Prostate gland (tissue), 2 donors: ENCODE results near the gene PTPRM. TPM values are rescaled to one million over a fixed set of nuclear protein-coding genes. Genes with fewer than 3 reads are reported as not detected.

Experiments
- DNase-seq: peaks from one replicate; pipeline ENCODE4 v3.0.0-alpha.2; 2019; ENCODE audit warnings: low spot score
- H3K27ac ChIP-seq, 2 donors: fragments of 200-600 bp; sonication (generic); 2 replicates each; pipeline ENCODE4 v1.5.1; 2017 to 2019
- H3K27me3 ChIP-seq: fragments of 200-600 bp; sonication (generic); replicated peaks from 2 replicates; pipeline ENCODE4 v1.5.1; 2019; ENCODE audit not compliant: insufficient read depth
- H3K36me3 ChIP-seq, 2 donors: fragments of 200-600 bp; sonication (generic); 1 replicate in 1 of 2; 2 replicates in 1 of 2; pipeline versions ENCODE4 v1.5.1 to v1.8.1; 2017 to 2019
- H3K4me1 ChIP-seq: fragments of 200-600 bp; sonication (generic); replicated peaks from 2 replicates; pipeline ENCODE4 v1.5.1; 2019
- H3K4me3 ChIP-seq, 2 donors: fragments of 200-600 bp; sonication (generic); 2 replicates each; pipeline ENCODE4 v1.5.1; 2017 to 2019
- H3K9me3 ChIP-seq: fragments of 200-600 bp; sonication (generic); 2 replicates; pipeline ENCODE4 v1.5.1; 2017
- POLR2A ChIP-seq: fragments of 450-650 bp; IDR thresholded peaks from one replicate; pipeline ENCODE4 v1.6.1; 2016; ENCODE audit warnings: antibody characterized with exemption, mild to moderate bottlenecking
- POLR2AphosphoS5 ChIP-seq: sonication (generic); formaldehyde crosslinking; IDR thresholded peaks from one replicate; pipeline ENCODE4 v1.6.1; 2017; ENCODE audit warnings: antibody characterized with exemption
- WGBS: methylation state at CpG from one replicate; pipeline ENCODE4 v1.1.5; 2018; 5-methylcytosine and 5-hydroxymethylcytosine counted together
- intact Hi-C: fragments of 100-400 bp; cut with DNase I; formaldehyde crosslinking; loops from one replicate; pipeline ENCODE4 v1.14.2; 2022
- total RNA-seq, 2 donors: library from RNA; depleted of rRNA; stranded (reverse); fragments of >200 nt; gene quantifications; one replicate each; pipeline ENCODE4 v1.1.0, GENCODE V29; 2016
- TF ChIP-seq, protein P1 (sequence below), 4 experiments: fragments of 200-600 bp in 2 of 4; fragments of 450-650 bp in 2 of 4; sonication (generic) in 2 of 4; IDR thresholded peaks; 1 replicate in 3 of 4; 2 replicates in 1 of 4; pipeline ENCODE4 v1.5.1; 2016 to 2019; ENCODE audit warnings: antibody characterized with exemption in 4 of 4, mild to moderate bottlenecking in 2 of 4, moderate library complexity in 2 of 4

PTPRM gene
- total RNA-seq, 2 donors from 2014 or later = 32.9 to 92.6 TPM

DNA sequence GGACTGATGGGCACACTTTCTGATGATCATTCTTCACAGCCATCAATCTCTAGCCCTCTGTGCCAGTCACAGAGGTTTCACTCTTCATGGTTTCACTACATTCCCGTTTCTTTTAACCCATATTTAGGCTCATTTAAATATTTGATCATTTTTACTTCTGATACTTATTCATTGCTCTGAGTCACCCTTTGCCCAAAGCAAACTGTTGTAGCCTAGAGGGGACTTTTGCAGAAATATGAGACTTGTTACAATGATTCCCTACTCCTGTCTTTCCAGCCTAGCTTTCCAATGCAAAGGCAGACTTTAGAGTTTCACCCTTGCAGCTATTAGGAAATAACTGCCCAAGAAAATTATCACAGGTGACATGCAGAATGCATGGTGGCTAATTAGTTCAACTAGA, 444.2 kb downstream of the PTPRM start:
- intact Hi-C loops = no loop called here
- Histone ChIP-seq H3K4me1 (no peaks in the 10 kb centered on the region), H3K36me3 (no peaks in the 10 kb centered on the region), H3K27me3 (no peaks in the 10 kb centered on the region), H3K27ac (no peak overlapping the region), H3K9me3 (no peaks in the 10 kb centered on the region), H3K4me3 (no peak overlapping the region)
- DNase-seq = no peak
- TF ChIP-seq POLR2A (no peak), POLR2AphosphoS5 (no peak)
- TF ChIP-seq, protein P1, sequence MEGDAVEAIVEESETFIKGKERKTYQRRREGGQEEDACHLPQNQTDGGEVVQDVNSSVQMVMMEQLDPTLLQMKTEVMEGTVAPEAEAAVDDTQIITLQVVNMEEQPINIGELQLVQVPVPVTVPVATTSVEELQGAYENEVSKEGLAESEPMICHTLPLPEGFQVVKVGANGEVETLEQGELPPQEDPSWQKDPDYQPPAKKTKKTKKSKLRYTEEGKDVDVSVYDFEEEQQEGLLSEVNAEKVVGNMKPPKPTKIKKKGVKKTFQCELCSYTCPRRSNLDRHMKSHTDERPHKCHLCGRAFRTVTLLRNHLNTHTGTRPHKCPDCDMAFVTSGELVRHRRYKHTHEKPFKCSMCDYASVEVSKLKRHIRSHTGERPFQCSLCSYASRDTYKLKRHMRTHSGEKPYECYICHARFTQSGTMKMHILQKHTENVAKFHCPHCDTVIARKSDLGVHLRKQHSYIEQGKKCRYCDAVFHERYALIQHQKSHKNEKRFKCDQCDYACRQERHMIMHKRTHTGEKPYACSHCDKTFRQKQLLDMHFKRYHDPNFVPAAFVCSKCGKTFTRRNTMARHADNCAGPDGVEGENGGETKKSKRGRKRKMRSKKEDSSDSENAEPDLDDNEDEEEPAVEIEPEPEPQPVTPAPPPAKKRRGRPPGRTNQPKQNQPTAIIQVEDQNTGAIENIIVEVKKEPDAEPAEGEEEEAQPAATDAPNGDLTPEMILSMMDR (IDR thresholded peaks at IDR 0.05) = no peak
- 76% methylated on average over 1 of the region's 1 CpG for WGBS

DNA sequence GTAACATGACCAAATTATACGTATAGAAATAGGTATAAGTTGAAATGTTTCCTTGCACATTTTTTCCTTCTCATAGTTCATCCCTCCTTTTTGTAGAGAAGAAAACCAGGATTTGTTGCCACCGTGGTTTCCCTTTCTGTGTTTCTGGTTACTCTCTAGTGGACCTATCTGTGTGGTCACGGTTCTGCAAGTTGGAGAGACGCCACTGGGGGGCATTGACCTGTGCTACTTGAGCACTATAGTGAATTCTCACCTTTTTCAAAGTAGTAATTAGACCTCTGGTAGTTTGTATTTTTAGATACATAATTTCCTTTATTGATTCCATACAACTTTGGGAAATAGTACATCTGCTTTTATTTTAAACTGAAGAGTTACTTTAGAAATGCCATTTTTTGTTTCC, 444.8 kb downstream of the PTPRM start:
- no peaks in the 10 kb centered on the region for H3K27me3 ChIP-seq
- no peaks in the 10 kb centered on the region for H3K4me1 ChIP-seq
- no peak overlapping the region for H3K27ac ChIP-seq
- no peak overlapping the region for H3K4me3 ChIP-seq
- no peaks in the 10 kb centered on the region for H3K36me3 ChIP-seq
- TF ChIP-seq POLR2AphosphoS5 = no peak
- intact Hi-C loops = no loop called here
- no peak for DNase-seq
- no peaks in the 10 kb centered on the region for H3K9me3 ChIP-seq
- WGBS = 79% methylated on average over 4 of the region's 4 CpGs

DNA sequence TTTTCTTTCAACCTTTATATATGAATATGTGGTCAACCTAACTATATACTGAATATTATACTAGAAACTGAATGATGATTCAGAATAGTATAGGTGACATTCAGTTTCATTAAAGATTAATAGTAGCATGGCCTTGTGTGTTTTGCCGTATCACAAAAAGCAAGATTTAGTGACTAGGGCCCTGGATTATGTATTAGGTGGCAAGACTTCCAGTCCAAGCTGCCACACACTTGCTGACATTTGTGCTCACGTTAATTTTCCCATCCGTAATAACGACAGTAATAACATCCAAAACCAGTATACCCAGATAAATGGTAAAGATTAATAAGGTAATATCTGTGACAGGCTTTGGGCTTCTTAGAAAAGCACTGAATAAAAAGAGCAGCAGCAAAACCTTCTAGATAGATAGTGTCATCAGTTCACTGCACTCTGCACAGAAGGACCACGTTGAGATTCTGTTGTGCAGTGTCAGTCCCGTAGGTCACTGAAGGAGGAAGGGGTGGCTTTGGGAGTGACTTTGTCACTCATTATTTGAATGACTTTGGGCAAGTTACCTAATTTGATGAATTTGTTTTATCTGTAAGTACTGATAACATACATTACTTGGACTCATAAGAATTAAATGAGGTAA, 451.7 kb downstream of the PTPRM start:
- Histone ChIP-seq H3K27me3 (no peaks in the 10 kb centered on the region), H3K9me3 (no peaks in the 10 kb centered on the region), H3K27ac (no peak overlapping the region), H3K36me3 (no peaks in the 10 kb centered on the region), H3K4me1 (no peaks in the 10 kb centered on the region), H3K4me3 (no peak overlapping the region)
- intact Hi-C loops = no loop called here
- TF ChIP-seq, protein P1 (IDR thresholded peaks at IDR 0.05) = no peak
- TF ChIP-seq POLR2AphosphoS5 = no peak
- no peak for TF ChIP-seq POLR2A
- no peak for DNase-seq
- 87% methylated on average over 6 of the region's 6 CpGs for WGBS

DNA sequence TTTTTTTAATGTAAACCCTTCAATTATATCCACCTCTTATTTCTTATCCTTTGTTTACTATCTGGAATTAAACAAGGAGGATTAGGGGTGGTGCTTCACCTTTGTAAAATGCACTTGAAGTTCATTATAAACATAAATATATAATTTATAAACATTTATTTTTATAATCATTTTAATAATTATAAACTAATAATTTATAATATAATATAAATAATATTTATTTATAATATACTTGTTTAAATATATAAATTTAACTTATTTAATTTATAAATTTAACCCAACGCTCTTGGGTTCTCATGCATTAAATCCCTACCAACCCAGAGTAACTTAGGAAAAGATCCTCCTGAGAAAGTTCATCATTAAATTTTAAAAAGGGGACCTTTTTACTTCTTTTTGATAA, 452.5 kb downstream of the PTPRM start:
- Histone ChIP-seq H3K4me3 (no peak overlapping the region), H3K36me3 (no peaks in the 10 kb centered on the region), H3K27ac (no peak overlapping the region), H3K27me3 (no peaks in the 10 kb centered on the region), H3K9me3 (no peaks in the 10 kb centered on the region), H3K4me1 (no peaks in the 10 kb centered on the region)
- WGBS = 98% methylated on average over 1 of the region's 1 CpG
- intact Hi-C loops = no loop called here
- no peak for DNase-seq
- TF ChIP-seq POLR2A (no peak), POLR2AphosphoS5 (no peak)
- TF ChIP-seq, protein P1 (IDR thresholded peaks at IDR 0.05) = no peak

DNA sequence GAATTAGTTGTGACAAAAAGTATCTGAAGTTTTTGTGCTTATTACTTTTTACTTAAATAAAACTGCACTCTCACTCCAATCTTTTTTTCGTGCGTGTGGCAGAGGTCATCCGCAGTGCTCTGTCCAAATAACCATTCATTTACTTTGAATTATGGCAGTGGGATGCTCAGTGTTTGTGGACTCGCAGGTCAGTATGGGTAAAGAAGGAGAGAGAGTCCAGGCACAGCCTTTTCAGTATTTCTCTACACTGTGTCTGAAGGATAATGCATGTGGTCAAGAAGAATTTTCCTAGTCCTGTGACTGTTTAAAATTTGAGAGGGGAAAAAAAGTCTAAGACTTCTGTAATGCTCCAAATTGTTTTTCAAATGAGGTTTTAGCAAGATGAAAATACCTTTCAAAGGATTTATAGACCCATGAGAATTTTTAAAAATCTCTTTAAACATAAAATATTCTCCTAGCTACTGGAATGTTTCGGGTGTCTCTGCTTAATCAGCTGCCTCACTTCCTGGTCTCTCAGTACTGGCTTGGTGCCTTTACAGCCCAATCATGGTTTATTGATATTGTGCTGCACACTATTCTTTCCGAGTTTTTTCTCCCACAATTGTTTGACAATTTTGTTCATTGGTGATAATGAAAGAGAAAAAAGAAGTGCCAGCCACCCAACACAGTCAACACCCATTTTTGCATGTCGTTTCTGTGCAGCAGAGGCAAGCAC, 453.2 kb downstream of the PTPRM start:
- intact Hi-C loops = no loop called here
- TF ChIP-seq, protein P1 (IDR thresholded peaks at IDR 0.05) = no peak
- TF ChIP-seq POLR2A (no peak), POLR2AphosphoS5 (no peak)

More for the DNA sequence above, 453.2 kb downstream of the PTPRM start:
- WGBS = 52% methylated on average over 7 of the region's 7 CpGs
- Histone ChIP-seq H3K9me3 (no peaks in the 10 kb centered on the region), H3K4me1 (no peaks in the 10 kb centered on the region), H3K27ac (no peak overlapping the region), H3K36me3 (no peaks in the 10 kb centered on the region), H3K27me3 (no peaks in the 10 kb centered on the region), H3K4me3 (no peak overlapping the region)
- no peak for DNase-seq
